ENCODE data around the gene PTH2R.

GRCh38 chr2:208359632-208359986 is 47.0 kb upstream of the PTH2R start:
- TF ChIP-seq POLR2A (IDR thresholded peaks at IDR 0.05) (no peak), CTCF (IDR thresholded peaks at IDR 0.05 in 8 of 11, conservative IDR thresholded peaks at IDR 0.05 in 3 of 11) (no peak)
